Measurements from ENCODE around the gene NPEPL1. TPM values are rescaled to one million over a fixed set of nuclear protein-coding genes. Genes with fewer than 3 reads are reported as not detected.
"Not testable (repeated sequence)": the region's sequence is repeated elsewhere in the genome, so short reads cannot be mapped to it uniquely, and the experiment has no call there.

NPEPL1 gene
- total and polyA plus RNA-seq, 11 donors: 18.1 to 33.4 (median 30.1) TPM

DNA sequence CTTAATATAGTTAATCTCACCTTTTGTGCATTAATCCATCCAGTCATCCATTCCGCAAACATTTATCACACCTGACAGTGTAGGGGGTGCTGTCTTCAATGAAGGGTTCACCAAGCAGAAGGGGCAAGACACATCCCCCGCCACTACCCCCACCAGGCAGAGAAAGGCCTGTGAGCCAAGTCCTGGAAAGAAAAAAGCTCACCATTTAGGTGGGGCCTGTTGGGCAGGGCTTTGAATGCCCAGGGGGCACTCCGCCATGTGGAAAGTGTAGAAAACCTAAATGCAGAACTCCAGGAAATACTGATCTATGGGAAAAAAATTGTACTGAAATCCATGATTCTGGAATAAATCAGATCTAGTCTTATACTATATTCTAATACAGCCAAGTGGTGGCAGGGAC, 46.3 kb upstream of the NPEPL1 start:
- intact Hi-C loops (cut with DNase I): loop anchor here in 5 of 10 donors (5.0 to 10.0 kb wide), 3 partner anchors 171 to 411 kb away; no protein-coding TSS in a partner anchor

GRCh38 chr20:58646703-58647102, 45.9 kb upstream of the NPEPL1 start:
- WGBS, 4 donors: 84 to 90% (median 88%) methylated on average over 4 of the region's 4 CpGs

More for the DNA sequence above, 46.3 kb upstream of the NPEPL1 start:
- TF ChIP-seq POLR2A (IDR thresholded peaks at IDR 0.05) (no peak), CTCF (IDR thresholded peaks at IDR 0.05) (no peak)
- WGBS, 4 donors: 97 to 98% (median 98%) methylated on average over 3 of the region's 3 CpGs
- Histone ChIP-seq H3K36me3 (no peaks in the 10 kb centered on the region), H3K4me3 (no peak overlapping the region), H3K27ac (no peak overlapping the region), H3K9me3 (no peaks in the 10 kb centered on the region), H3K4me1 (peaks cover 0 to 21% (median 9%) of the 10 kb centered on the region in 12 donors), H3K27me3 (no peaks in the 10 kb centered on the region)
- ATAC-seq (no peak), DNase-seq (peak in 1 of 5 donors; percentile 3)

GRCh38 chr20:58647162-58647795, 45.3 kb upstream of the NPEPL1 start:
- ATAC-seq: no peak
- Histone ChIP-seq H3K4me1 (peaks cover 0 to 21% (median 9%) of the 10 kb centered on the region in 12 donors), H3K4me3 (no peak overlapping the region), H3K27ac (peak overlapping the region in 4 of 12 donors; percentile 8 to 63 (median 46)), H3K36me3 (no peaks in the 10 kb centered on the region), H3K9me3 (no peaks in the 10 kb centered on the region), H3K27me3 (no peaks in the 10 kb centered on the region)
- intact Hi-C loops (cut with DNase I): loop anchor here in 5 of 10 donors (5.0 to 10.0 kb wide), 3 partner anchors 172 to 412 kb away; no protein-coding TSS in a partner anchor
- TF ChIP-seq POLR2A (IDR thresholded peaks at IDR 0.05) (no peak), CTCF (IDR thresholded peaks at IDR 0.05) (no peak)
- no peak for DNase-seq
- WGBS, 4 donors: 90 to 96% (median 91%) methylated on average over 7 of the region's 7 CpGs

More at GRCh38 chr20:58646703-58647102, 45.9 kb upstream of the NPEPL1 start:
- TF ChIP-seq CTCF (IDR thresholded peaks at IDR 0.05) (no peak), POLR2A (IDR thresholded peaks at IDR 0.05) (no peak)
- peak overlapping the region in 1 of 12 donors; percentile 63 for H3K27ac ChIP-seq
- DNase-seq (no peak), ATAC-seq (no peak)
- H3K36me3 ChIP-seq: no peaks in the 10 kb centered on the region
- intact Hi-C loops (cut with DNase I): loop anchor here in 5 of 10 donors (5.0 to 10.0 kb wide), 3 partner anchors 172 to 412 kb away; no protein-coding TSS in a partner anchor
- no peaks in the 10 kb centered on the region for H3K9me3 ChIP-seq
- H3K4me1 ChIP-seq: peaks cover 0 to 21% (median 9%) of the 10 kb centered on the region in 12 donors
- no peak overlapping the region for H3K4me3 ChIP-seq
- no peaks in the 10 kb centered on the region for H3K27me3 ChIP-seq

- Histone ChIP-seq H3K4me3 (no peak overlapping the region), H3K27ac (peak overlapping the region in 4 of 12 donors; percentile 8 to 63 (median 46)), H3K36me3 (no peaks in the 10 kb centered on the region), H3K9me3 (no peaks in the 10 kb centered on the region), H3K4me1 (peaks cover 0 to 25% (median 14%) of the 10 kb centered on the region in 12 donors), H3K27me3 (no peaks in the 10 kb centered on the region)
- DNase-seq (no peak), ATAC-seq (no peak)
- TF ChIP-seq CTCF (IDR thresholded peaks at IDR 0.05) (no peak), POLR2A (IDR thresholded peaks at IDR 0.05) (no peak)
- intact Hi-C loops (cut with DNase I): loop anchor here in 5 of 10 donors (5.0 to 10.0 kb wide), 3 partner anchors 173 to 413 kb away; no protein-coding TSS in a partner anchor
- WGBS, 4 donors: 66 to 75% (median 74%) methylated on average over 6 to 10 of the region's 12 CpGs
Measured at GRCh38 chr20:58647796-58648501, 44.7 kb upstream of the NPEPL1 start.

DNA sequence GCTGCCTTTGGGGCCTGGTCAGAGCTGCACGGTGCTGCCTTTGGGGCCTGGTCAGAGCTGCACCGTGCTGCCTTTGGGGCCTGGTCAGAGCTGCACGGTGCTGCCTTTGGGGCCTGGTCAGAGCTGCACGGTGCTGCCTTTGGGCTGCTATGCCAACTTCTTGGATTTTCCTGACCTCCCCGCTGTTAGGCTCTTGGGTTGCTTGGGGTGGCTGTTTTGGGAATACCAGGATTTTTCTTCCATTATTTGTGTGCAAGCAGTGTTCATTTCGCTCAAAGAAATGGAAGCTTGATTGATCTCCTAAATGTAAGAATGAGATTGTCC, 44.1 kb upstream of the NPEPL1 start:
- intact Hi-C loops (cut with DNase I): loop anchor here in 5 of 10 donors (5.0 to 10.0 kb wide), 3 partner anchors 174 to 414 kb away; no protein-coding TSS in a partner anchor
- H3K4me3 ChIP-seq, ATAC-seq, H3K27me3 ChIP-seq, H3K27ac ChIP-seq, H3K36me3 ChIP-seq, DNase-seq, H3K9me3 ChIP-seq: not testable (repeated sequence)
- 87 to 95% (median 88%) methylated on average over 3 to 6 of the region's 6 CpGs for WGBS, 4 donors
- peaks cover 0 to 30% (median 19%) of the 10 kb centered on the region in 12 donors for H3K4me1 ChIP-seq
